GM12872 (cell line): ENCODE results near the gene ARHGAP15.

Experiments
- TF ChIP-seq, protein P1 (sequence below): IDR thresholded peaks from 3 replicates; pipeline ENCODE4 v1.5.1; 2011; ENCODE audit warnings: low read depth, mild to moderate bottlenecking, low read length, moderate library complexity; ENCODE audit not compliant: insufficient read depth

The ARHGAP15 gene

DNA sequence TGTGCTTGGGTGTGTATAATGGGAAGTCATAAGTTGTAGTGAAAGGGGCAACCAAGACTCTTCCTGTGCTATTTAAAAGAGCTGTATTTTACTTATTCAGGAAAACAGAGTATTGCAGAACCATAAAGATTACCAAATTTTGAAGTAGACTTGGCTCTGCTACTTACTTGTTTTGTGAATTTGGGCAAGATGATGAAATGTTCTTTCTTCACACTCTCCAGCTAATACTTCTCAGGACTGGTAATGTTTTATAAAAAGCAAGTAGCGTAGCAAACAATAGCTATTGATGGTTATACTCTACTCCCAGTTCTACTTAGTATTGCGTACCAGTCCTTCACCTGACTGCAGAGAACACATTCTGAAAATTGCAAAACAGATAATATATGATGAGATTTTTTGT lies 374.1 kb downstream of the ARHGAP15 start:
- TF ChIP-seq, protein P1, sequence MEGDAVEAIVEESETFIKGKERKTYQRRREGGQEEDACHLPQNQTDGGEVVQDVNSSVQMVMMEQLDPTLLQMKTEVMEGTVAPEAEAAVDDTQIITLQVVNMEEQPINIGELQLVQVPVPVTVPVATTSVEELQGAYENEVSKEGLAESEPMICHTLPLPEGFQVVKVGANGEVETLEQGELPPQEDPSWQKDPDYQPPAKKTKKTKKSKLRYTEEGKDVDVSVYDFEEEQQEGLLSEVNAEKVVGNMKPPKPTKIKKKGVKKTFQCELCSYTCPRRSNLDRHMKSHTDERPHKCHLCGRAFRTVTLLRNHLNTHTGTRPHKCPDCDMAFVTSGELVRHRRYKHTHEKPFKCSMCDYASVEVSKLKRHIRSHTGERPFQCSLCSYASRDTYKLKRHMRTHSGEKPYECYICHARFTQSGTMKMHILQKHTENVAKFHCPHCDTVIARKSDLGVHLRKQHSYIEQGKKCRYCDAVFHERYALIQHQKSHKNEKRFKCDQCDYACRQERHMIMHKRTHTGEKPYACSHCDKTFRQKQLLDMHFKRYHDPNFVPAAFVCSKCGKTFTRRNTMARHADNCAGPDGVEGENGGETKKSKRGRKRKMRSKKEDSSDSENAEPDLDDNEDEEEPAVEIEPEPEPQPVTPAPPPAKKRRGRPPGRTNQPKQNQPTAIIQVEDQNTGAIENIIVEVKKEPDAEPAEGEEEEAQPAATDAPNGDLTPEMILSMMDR = no peak

DNA sequence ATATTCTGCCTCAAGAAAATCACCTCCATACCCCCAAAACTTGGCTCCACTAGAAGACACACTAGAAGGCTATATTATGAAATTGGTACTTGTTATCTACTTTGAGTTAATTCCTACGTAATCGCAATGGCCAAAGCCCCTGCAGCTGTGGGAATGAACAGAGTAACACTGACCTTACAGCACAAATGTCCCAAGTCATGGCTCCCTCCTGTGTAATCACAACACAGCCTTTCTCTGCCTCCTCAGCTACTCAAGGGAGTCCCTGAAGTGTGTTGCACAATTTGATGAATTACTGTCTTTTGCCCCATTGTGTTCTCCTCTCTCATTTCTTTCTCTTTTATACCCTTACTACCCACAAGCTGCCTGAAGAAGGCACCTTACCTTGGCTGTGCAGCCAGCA lies 375.2 kb downstream of the ARHGAP15 start:
- TF ChIP-seq, protein P1 = no peak

DNA sequence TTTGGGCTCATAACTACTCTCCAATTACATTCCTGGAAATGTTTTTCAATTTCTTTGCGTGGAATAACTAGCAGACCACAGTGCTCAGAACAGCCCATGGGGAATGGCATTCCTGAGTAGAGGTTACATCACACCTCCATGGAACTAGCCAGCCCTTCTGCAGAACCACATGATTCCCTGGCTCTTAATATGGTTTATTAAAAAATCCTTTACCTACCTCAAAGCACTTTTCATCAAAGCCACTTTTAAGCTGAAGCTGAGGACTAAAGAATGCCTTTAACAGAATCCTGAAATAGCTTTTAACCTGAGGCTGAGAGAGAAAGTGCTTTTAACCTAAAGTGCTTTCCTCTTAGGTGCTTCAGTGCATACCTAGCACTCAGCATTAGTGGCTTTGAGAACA lies 376.3 kb downstream of the ARHGAP15 start:
- TF ChIP-seq, protein P1 = no peak

DNA sequence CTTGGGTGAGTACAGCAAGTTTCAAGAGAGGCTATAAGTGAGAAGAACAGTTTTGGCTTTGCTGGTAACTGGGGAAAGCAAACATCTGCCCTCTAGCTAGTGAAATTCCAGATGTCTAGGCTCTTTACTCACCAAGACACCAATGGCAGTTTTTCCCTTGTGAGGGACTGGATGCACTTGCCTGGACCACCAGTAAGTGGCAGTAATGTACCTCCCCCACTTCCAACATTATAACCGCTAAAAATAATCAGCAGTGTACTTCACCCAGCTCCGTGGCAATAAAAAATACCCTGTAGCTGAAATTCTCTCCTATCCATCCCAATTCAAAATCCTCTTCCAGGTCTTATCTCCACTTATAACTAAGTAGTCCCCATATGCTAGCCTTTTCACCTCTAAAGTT lies 383.9 kb downstream of the ARHGAP15 start:
- TF ChIP-seq, protein P1 = peak; percentile 84

DNA sequence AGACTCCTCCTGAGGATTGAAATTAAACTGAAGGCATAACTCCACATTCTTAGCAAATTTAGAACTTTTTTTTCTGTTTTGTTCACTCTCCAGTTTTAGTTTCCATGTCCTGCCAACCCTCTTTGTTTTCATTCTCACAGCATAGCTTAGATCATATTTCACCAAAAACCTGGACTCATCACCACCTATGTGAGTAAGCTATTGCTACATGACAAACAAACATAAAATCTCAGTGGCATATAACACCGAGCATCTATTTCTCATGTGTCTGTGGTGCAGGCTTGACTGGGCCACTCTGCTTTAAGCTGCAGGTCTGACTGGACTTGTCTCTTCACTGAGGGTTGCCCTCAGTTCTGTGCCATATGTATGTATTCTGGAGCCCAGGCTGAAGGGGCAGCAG lies 385.2 kb downstream of the ARHGAP15 start:
- TF ChIP-seq, protein P1 = no peak

DNA sequence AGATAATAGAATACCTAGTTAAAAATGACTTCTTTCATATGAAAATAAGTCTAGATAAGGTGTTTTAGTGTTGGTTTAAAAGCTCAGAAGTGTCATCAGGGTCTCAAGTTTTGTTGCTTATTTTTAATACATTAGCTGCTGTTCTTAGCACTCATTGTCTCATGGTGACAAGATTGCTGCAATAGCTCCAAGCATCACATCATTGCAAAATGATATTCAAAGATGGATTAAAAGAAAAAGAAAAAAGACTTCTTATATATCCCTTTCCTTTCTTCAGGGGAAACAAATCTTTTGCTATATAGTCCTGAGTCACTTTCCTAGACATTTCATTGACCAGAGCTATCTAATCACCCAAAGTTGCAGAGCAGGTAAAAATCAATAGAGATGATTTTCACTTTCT lies 386.1 kb downstream of the ARHGAP15 start:
- TF ChIP-seq, protein P1 = no peak

DNA sequence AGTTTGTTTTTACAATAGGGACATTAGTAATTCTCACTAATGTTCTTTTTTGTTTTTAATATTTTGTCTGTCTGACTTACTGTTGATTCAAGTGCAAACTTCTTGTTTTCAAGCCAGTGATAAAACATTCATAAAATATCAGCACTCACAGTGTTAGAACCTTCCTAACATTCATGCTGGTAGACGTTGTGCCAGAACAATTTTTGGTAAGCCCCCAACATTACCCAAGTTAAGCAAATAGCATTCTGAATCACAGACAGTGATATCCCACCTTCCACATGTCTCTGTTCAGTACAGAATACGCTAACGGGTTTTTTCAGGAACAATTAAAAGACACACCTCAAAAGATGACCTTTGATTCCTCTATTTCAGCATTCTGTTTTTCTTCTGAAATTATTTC lies 390.3 kb downstream of the ARHGAP15 start:
- TF ChIP-seq, protein P1 = no peak

DNA sequence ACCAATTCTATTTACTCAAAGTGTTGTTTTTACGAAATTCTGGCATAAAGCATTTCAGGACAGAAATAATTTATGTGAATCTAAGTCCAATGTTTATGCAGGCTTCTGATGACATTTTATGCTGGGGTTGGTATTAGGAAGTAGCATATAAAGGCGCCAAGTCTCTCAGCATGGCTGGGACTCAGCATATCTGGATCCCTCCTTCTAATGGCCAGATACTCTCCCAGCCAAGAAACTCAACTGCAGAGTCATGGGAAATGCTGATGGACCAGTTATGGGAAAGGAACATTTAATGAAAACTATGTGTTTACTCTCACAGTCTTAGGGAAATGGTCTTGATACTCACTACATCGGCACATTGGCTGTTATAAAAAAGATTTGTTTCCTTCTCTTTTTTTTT lies 392.2 kb downstream of the ARHGAP15 start:
- TF ChIP-seq, protein P1 = no peak
